GM19043 (cell line): Measurements from ENCODE around the gene TSHZ3.

ENCODE experiments used
- ATAC-seq: cut with Tn5 transposase; IDR thresholded peaks from one replicate; pipeline ENCODE4 v1.9.1; 2021; ENCODE audit warnings: low read depth; ENCODE audit not compliant: unreplicated experiment

TSHZ3 gene

DNA sequence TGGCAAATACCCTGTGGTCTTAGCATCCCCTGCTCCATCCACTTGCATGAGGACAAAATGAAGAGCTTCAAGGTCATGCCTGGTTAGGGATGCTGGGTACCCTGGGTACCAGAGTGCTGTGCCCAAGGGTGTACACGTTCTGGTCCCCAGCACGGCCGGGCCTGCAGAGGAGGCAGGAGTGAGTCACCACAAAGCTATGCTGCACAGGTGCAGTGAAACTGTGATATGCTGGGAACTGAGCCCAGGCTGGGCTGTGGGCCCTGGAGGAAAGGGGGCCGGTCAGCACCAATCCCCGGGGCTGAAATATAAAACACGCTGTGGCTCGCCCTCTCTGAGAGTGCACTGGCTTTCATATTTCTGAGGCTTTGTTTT, 95.1 kb downstream of the TSHZ3 start:
- no peak for ATAC-seq

DNA sequence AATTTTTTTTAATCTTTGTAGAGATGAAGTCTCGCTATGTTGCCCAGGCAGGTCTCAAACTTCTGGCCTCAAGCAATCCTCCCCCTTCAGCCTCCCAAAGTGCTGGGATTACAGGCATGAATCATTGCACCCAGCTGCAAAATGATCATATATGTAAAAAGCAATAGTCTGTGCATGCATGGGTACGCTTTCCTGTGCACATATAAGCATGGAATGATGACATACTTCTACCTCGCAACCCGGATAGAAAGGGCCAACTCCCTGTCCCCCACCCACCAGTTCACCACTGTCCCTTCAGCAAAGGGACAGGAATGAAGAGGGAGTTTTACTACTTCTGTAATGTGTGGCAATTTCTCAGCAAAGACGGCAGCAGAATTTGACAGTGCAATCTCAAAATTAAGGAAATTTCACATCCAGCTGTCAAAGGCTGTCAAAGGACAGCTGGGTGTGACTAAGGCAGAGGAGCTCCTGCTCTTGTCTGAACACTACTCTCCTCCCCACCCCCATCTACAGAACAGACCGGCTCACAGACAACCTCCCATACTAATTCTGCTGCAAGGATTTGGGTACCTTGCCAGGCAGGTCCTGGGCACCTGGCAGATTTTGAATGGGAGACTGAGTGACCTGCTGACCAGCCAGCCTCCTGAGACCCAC, 95.6 kb downstream of the TSHZ3 start:
- no peak for ATAC-seq

DNA sequence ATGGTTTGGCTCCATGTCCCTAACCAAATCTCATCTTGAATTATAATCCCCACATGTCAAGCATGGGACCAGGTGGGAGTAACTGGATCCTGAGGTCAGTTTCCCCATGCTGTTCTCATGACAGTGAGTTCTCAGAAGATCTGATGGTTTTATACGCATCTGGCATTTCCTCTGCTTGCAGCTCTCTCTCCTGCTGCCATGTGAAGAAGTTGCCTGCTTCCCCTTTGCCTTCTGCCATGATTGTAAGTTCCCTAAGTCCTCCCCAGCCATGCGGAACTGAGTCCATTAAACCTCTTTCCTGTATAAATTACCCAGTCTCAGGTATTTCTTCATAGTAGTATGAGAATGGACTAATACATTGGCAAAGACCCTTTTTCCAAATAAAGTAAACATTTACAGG, 96.8 kb downstream of the TSHZ3 start:
- ATAC-seq, result no peak

DNA sequence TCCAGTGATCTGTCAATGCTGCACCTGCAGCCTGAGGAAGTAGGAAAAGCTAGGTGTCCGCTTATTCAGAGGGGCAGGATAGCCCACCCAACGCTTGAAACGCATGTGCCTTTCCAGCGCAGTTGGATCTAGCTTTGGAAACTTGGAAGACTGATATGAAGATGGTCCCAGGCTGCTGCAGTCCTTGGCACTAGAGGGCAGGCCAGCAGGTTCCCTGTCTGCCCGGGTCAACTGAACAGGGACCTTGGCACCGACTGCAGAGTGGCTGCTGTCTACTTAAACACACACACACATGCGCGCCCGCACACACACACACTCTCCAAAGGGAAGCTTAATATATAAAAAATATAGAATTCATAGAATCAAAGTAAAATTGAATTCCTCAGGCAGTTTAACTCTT, 100.0 kb downstream of the TSHZ3 start:
- ATAC-seq, result no peak

DNA sequence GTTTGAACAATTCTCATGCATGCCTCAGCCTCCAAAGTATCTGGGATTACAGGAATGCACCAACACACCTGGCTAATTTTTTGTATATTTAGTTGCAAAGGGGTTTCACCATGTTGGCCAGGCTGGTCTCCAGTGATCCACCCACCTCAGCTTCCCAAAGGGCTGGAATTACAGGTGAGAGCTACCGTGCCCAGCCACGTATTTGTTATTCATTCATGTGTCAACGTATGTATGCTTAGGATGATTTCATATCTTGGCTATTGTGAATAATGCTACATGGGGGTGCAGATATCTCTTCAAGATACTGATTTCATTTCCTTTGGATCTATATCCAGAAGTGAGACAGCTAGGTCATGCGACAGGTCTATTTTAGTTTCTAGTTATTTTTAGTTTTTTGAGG, 113.4 kb downstream of the TSHZ3 start:
- no peak for ATAC-seq

DNA sequence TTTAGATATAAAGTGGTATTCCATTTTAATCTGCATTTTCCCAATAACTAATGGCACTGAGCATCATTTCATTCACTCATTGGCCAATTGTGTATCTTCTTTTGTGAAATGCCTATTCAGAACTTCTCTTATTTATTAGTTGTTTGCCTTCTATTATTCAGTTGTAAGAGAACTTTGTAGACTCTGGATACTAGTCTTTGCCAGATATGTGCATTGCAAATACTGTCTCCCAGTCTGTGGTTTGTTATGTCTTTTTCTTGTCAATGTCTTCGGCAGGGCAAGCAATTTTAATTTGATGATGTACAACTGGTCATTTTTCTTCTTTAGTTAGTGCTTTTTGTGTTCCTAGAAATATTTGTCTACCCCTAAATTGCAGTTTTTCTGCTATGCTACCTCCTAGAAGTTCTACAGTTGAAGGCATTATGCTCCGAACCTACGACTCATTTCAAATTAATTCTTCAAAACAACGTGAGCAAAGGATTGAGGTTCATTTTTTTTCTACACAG, 115.9 kb downstream of the TSHZ3 start:
- no peak for ATAC-seq

DNA sequence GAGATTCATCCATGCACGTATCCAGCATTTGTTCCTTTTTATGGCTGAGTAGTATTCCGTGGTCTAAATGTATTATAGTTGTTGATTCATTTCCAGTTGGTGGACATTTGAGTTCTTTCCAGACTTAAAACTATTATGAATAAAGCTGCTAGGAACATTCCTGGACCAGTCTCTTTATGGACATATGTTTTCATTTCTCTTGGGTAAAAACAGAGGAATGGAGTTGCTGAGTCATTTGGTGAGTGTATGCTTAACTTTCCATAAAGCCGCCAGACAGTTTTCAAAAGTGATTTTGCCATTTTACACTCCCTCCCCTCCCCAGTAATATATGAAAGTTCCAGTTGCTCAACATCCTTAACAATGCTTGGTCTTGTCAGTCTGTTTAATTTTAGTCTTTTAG, 116.4 kb downstream of the TSHZ3 start:
- no peak for ATAC-seq

DNA sequence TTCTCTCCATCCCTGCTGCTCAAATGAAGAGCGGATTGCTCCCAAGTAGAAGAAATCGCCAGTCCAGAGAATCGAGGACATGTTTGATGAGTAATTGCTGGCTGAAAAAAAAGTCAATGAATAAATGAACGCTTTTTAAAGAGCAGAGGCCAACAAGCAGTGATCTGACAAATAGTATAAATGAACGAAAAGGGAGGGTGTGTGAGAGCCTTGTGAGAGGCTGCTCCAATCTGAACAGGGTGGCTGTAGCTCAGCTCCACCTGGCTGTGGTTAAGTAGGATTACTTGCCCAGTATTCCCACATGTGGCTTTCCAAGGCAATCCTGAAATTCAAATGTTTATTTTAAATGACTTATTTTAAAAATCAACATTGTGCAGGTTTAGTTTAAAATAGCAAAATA, 117.1 kb downstream of the TSHZ3 start:
- ATAC-seq, result no peak

DNA sequence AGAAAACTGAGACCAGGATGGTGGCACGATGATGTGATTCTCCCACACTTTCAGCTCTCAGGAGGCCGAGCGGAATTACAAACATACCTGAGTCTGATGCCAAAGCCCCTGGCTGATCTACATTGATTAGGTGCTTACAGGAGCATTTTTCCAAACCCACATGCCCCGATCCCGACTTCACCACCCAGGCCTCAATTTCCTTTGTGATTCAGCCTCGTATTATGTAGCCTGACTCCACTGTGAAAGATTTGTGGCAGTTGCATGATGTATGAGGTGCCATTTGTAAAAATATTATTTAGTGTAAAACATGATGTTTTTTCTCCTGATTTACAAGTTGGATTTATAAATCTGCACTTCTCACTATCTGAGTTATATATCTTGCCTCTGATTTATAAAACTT, 118.0 kb downstream of the TSHZ3 start:
- ATAC-seq, result no peak

DNA sequence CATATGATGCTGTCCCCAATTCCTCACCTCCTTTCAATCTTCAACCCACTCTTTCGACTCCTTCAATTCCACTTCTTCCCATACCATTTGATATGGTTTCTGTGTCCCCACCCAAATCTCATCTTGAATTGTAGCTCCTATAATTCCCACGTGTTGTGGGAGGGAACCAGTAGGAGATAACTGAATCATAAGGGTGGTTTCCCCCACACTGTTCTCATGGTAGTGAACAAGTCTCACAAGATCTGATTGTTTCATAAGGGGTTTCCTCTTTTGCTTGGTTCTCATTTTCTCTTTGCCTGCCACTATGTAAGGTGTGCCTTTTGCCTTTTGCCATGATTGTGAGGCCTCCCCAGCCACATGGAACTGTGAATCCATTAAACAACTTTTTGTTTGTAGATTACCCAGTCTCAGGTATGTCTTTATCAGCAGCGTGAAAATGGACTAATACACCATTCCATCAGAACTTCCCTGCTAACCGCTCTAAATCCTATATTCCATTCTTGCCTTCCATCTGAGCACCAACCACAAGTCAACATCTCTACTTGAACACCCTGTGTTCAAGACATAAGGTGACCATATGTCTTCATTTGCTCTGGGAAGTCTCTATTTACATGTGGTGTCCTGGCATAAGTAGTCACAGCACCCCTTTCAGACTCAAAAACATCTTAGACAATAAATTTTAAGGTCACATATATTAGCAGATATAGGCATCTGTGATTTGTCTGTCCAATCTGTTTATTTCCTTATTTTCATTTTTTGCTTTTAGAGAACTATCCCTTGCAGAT, 122.9 kb downstream of the TSHZ3 start:
- no peak for ATAC-seq
